NCI-H1417 treated with DMSO at 0.1 percent for 48 hours (cell line): ENCODE results near the gene DLG2.

ENCODE experiments used
- DNase-seq: peaks from one replicate; lab custom pipeline; 2025; lab: John Stamatoyannopoulos, UW

Gene DLG2

DNA sequence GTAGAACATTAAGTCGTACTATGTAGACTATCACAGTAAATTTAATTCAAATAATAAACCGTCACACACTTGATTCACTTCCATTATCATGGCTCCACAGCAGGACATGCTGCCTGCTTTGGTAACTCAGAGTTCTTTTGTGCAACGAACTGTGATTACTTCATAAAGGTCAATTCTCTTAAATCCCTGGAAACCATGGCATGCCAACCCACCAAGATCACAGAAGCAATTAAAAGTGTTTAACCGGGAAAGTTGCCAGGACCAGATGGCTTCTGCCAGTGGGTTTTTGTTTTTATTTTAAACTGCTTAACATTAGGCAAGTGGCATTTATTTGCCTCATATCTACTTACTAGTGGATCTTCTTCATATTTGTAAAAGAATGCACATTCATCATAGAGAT, 1162.1 kb downstream of the DLG2 start:
- DNase-seq: no peak

DNA sequence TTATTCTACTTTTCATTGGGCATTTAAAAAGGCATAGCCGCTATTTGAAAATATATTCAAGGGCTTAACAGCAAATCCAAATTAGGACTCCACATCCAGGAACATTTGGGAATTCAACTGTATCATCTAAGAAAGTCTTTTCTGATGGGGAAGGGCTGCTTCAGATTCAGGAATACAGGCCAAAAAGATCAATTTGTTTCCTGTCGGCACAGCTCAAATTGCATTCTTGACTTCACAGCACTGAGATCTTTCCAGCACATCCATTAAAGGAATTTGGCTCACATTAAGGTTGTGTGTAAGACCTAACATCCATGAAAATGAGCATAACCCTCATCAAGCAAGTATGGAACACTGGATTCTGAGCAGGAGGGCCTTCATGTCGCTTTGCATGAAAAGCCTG, 1171.5 kb downstream of the DLG2 start:
- DNase-seq: no peak

DNA sequence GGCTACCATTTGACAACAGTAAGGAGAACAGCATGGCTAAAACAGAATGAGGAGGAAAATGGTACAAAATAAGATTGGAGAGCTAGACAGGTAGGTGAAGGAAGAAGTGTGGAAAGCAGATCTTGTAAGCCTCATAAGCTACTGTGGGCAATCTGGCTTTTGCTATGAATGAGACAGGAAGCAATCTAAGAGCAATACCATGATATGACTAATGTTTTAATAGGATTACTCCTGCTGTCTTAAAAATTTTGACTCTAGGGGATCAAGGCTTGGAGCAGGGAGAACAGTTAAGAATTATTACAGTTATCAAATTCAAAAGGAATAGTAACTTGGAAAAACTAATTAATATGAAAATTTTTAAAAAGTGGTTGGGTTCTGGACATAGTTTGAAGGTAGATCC, 1174.9 kb downstream of the DLG2 start:
- no peak for DNase-seq

DNA sequence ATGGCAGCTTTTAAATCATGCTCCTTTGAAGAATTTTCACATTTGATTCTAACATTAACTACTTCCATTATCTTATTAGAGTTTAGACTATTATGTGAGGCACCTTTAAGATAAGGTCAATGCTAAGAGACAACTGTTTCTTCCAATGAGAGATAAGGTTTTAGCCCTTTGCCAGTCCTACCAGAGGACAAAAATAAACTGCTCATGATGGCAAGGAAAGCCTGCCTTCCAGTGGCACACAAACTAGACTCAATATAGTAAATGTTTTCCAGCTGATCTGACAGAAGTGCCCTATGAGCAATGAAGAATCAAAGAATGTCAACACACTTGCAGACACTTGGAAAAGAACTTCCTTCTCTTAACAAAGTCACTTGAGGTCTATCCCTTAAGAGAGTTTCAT, 1188.6 kb downstream of the DLG2 start:
- DNase-seq: no peak

DNA sequence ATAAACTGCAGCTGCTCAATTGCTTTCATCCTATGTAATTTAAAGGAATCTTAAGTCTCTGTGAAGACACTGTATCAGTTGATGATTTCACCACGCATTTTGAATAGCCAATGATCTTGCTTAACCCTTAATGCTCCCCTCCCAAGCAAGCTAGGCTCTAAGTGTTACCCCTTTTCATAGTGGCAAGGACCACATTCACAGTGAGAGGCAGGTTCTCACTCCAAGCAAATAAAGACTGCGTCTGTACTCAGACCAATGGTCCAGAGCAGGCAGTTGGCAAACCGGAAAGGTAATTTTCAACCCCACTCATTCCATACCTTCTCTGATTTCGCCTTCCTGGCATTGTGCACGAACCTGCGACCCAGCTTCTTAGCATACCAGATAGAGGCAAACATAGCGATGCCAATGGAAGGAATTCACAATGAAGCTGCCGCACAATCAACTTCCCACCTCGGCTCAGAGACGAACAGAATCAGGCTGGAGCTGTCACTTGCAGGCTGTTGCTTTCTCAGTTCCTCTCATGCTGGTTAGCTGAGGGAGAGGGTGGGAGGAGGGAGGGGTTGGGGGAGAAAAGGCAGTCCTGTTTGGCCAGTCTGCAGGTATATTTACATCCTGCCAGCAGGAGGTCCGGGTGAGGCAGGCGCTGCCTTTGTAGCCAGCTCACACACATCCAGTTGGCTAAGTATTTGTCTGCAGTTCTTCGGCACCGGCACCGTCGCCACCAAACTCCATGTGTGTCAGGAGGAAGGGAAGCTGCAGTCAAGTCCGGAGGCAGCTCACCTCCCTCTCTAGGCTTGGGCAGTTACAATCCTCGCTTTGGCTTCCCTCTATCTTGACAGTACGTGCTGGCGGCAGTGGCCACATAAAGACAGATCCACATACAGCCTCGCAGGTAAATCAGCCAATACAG, 1189.8 kb downstream of the DLG2 start:
- DNase-seq: peak; percentile 70

DNA sequence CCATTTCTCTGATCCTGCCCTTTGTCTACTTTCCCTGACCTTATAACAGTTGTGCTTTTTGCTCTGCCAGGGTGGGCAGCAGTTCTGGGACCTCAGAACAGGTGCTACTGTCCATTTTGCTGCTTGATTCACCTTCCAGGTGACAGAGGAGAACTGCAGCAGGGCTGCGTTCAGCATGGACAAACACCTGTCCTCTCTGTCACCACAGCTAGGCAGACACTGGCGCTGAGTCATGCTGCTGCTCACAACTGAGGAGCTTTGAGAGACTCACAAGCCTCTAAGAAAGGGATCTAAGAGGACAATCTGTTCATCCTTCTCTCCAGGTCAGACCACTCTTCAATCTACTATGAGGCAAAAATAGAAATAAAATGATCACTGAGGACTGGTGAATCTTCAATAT, 1196.5 kb downstream of the DLG2 start:
- DNase-seq: peak; percentile 42

DNA sequence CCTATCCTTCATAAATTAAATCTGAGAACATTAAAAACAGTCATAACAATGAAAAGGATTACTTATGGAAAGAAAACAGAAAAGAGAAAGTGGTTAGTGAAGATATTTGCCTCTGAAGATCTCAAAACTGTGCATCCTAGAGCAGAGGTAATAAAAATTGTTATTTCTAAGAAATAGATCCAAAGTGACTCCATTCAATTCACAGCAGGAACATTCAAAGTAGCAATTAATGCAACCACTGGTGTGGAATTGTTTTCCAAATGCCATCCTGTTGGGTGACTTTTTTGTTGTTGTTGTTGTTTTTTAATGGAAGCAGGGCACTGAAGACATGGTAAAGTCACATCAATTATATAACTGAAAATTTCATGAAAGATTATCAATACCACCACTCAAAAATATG, 1201.5 kb downstream of the DLG2 start:
- no peak for DNase-seq

DNA sequence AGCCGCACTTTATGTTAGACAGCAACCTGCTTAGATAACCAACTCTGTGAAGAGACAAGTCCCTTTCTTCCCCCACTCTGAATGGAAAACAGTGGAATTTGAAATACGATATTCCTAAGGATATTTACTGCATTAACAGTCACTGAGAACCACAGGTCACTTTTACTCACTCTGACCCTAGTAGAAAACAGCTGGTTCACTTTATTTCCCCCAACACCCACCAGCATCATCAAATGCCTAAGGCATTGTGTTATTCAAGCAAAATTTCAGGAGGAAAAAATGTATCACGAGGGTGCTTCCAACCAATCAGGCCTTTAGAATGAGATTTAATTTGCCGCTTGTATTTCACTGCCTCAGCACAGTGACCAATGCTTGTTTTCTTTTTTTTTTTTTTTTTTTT, 1206.9 kb downstream of the DLG2 start:
- no peak for DNase-seq

DNA sequence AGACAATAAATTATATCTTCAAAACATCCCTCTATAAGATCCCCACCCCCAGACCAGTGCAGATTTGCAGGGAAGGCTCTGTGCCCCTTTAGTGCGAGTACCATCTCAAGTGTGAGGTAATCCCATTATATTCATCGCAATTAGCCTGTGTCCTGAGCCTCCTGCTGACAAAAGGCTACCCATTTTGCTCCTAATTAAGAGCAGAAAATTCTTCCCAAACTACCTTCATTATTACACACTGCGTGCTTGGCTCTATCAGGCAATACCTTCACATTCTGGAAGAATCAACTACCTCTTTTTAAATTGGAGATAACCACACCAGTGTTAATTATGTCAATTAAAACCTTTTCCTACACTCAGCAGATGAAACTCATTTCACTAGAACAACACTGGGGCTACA, 1207.5 kb downstream of the DLG2 start:
- DNase-seq: peak; percentile 20

DNA sequence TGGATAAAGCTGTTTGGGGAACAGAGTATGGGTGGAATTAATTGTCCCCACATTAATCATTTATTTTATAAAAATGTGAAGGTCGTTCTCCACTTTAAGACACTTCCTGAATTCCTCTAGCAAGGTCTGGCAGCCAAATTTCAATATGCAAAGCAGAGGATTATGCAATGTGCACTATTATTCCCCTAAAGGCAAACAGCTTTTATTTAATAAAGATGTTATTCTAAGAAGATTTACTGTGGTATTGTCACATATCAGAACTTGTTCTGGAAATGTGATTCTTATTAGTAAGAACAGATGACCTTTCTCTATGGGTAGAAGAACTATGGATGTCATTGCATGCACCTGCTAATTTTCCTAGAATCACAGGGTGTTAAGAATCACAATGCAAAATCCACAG, 1212.2 kb downstream of the DLG2 start:
- DNase-seq: no peak

DNA sequence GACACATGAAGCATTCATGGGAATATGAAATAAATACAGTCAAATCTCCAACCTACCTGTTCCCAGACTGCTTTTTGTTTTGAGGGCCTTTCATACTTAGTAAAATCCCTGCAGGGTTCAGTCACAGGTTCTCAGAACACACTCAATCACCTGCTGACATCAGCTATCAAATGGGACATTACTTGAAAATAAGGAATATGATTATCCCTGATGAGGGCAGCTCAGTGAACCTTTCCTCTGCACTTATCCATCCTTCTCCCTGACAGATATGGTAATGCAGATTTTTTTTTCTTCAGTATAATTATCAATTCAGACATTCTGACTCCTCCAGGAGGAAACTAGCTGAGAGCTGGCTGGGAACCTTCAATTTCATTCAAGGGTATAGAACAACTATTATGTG, 1213.6 kb downstream of the DLG2 start:
- DNase-seq: no peak

DNA sequence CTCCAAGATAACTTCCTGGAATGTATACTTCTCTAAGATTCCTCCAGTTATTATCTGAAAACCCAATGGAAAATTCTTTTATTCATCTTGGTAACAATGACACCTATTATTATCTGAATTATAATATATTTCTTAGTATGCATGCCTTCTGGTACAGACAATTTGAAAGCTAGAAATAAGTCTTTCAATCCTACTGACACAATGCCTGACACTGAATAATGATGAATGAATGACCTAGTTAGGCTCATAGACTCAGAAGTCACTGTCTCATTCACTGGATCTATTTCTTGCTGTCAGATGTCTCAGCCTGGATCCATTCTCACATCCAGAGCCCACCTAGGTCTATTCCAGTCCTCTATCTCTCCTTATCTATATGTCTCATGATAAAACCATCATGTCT, 1214.3 kb downstream of the DLG2 start:
- DNase-seq: no peak

DNA sequence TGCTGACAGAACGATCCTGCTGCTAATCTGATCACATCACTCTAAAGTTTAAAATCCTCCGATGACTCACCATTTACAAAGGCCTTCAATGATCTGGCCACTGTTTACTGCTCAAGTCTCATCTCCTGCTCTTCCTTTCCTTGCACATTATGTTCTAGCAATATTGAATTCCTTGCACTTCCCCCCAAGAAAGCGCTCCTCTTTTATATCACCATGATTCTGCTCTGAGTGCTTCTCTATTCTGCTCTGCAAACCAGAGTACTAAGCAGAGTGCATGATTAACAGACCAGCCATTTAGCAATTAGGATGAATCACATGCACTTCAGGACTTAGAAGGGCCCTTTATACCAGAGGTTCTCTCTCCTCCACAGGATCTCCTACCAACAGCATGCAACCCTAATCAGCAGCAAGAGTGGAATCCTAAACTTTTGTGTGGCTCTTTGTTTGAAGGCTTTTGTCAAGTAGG, 1218.2 kb downstream of the DLG2 start:
- no peak for DNase-seq

DNA sequence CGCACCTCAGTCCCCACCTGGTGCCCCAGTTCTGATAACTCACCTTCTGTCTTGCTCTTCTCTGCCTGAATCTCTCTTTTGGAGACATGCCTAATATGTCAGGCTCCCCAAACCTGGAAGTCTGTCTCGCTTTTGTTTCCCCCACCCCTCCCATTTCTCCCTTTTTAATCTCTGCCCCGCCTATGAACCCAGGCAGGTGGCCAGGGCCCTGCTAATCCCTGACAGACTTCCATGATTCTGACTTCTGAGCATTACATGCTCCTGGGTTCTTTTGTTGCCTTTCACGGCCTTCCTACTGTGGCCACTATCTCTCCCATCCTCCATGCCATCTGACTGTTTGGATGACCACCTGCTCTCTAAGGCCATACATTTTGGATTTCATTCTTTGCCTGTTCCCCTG, 1220.1 kb downstream of the DLG2 start:
- no peak for DNase-seq

DNA sequence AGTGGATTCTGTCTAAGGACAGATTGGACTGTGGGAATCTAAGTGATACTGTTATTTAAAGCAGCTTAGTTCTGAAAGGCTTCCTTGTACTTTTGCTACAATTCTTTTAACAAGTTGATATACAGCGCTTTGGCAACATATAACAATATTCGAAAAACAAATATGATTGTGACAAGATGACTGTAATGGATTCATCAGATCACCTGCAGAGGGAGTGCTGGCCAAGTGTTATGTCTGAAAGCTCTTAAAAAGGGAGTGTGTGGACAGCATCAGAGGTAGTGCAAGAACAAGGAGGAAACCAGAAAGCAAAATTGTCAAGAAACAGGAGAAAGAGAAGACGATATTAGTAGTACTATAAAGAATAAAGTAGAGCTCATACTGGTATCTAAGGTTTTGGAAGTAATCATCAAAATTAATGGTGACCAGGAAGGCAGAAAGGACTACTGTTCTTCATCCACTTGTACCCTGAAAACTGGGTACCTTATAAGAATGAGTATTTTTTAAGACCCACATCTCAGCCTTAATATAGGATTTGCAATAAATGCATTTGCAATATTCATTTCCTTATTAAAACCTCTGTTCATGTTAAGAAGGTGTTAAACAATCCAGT, 1229.0 kb downstream of the DLG2 start:
- DNase-seq: peak; percentile 37

DNA sequence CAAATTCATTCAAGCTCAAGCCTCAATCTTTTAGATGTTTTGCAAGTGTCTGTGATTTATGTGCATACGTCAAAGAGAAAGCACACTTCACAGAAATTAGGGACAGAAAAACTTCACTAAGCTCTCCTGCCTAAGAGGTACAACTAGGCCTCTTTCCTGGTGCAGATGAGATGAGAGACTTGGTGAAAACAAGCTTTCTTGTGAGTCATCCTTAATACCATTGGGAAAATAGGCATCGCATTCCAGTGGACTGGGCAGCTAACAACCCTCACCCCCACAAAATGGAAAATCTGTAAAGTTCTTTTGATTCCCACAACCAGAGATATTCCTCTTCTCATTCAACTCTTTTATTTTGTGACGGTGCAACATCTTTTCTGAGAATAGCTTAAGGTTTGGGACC, 1230.6 kb downstream of the DLG2 start:
- no peak for DNase-seq

DNA sequence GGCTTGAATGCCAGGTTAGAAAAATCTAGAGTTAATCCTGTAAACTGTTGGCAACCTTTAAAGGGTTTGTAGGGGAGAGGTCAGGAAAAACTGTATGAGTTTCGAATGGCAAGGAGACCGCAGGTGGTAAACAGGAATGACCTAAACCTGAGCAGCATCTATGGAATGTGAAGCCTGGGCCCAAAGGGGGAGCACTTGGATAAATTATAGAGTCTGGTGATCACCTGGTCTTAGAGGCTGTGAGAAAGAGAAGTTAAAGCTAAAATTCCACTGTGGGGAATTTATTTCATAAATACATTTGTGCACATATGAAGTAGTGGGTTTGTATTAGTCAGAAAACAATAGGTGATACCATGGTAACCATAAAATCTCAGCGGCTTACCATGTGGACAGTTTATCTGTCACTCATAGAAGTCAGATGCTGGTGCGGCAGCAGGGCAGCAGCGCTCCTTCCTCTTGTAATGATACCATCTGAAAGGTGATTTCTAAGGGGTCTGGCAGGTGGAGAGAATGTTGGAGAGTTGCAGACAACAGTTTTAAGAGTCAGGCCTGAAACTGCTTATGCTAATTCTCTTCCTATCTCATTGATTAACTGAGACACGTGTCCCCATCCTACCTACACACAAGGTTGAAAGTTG, 1236.6 kb downstream of the DLG2 start:
- DNase-seq: no peak

DNA sequence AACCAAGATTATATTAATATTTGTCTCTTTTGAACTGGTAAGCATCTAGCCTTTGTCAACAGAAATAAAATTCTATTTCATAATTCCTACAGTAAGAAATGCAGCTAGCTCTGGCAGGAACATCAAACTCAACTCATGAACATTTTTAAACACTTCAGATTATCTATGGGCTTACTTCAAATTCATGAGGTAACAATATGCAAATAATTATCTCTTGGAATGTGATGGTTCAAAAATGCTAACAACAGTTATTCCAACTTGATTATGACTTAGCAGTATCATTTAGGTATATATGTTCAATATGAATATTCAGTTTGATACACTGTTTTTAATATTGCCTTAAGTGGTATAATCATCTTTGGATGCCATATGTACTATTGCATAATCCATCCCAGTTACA, 1237.4 kb downstream of the DLG2 start:
- no peak for DNase-seq

DNA sequence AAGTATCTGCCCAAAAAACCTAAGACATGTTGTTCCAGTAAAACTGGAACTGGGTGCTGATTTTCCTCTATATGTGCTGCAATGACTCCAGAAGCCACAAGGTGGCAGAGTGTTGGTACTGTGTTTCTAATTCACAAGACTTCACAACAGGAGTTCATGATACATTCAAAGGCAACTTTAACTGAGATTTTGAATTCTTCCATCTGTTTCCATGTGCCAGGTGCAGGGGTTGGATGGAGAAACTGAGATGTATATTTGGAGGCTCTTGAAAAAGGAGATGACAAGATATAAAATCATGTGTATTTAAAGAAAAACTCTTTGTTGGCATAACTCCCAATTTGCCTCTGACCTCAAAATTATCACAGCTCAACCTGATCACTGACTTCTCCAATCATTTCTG, 1242.4 kb downstream of the DLG2 start:
- no peak for DNase-seq

DNA sequence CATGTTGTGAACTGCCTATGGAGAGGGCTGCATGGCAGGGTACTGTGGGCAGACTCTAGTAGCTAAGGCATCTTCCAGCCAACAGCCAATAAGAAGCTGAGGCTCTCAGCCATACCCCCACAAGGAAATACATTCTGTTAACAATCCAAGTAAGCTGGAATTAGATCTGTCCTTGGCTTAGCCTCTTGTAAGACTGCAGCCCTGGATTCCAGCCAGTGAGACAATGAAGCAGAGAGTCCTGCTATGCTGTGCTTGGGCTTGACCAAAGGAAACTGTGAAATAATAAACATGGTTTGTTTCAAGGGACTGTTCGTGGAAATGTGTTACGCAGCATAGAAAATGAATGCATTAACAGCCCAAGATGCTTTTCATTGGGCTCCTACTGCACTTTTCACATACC, 1243.6 kb downstream of the DLG2 start:
- DNase-seq: no peak

DNA sequence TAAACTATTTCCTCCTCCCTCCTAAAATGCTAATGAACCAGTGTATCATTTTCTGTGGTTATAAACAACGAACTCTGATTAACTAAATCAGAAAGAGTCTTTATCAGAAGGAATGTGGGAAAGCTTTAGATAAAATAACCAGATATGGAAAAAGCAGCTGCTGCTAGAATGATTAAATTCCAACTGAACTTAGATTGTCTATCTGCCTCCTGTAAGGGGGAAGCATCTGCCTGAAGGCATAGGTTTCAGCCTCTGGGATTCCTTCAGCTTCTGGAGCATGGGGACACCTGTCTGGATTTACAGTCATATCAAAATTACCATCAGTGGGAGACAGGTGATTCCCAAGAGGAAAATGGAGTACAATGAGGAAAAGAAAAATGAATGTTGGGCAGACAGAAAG, 1245.5 kb downstream of the DLG2 start:
- no peak for DNase-seq

DNA sequence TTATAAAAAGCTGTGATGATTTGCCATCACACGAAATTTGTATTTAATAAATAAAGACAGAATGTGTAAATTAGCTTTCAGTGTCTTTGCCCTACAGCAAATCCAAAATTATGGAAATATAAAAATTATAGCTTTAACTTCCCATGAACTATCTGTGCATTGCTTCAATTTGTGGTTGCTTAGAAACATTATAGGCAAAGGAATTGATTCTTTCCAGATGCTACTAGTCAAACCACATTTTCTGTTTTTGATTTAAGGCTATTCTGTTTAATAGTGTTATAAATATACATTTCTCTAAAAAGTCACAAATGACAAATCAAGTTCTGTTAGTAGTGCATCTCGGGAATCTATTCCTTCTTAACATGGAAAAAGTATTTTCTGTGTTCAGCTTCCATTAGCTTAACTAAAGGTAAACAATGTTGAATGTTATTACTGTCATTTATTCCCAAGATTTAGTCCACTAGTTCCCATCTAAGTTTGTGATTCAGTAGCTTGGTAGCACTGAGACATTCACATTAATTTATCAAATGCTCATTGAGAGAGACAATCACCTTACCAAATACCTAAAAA, 1254.7 kb downstream of the DLG2 start:
- no peak for DNase-seq

DNA sequence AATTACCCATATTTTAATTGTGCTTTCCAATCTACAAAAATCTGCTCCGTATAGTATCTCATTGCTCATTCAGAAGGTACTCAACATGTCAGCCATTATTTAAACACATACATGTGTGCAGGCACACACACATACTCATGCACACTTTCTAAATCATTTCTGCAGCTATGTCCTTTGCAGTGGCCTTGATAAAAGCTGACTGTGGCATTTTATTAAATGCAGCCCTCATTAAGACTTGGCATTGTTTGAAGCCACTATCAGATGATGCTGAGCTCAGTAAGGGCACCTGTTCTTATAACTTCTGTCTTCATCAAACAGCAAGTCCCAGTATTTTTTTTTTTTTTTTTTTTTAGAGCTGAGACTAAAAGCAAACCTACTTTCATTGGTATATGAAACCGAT, 1269.1 kb downstream of the DLG2 start:
- DNase-seq: no peak
